Naive thymus-derived CD8-positive, alpha-beta T cell (primary cell): ENCODE data around the gene MCAM. TPM values are rescaled to one million over a fixed set of nuclear protein-coding genes. Genes with fewer than 3 reads are reported as not detected.

Source experiments
- ATAC-seq, 2 donors: fragments of 150-1000 bp; cut with Tn5 transposase in 1 of 2; sonication (Bioruptor Pico), chemical (Tn5 transposase) in 1 of 2; 1 replicate in 1 of 2; 2 replicates in 1 of 2; pipeline ENCODE4 v1.10.0; 2021; ENCODE audit warnings: mild to moderate bottlenecking in 2 of 2, moderate library complexity in 2 of 2
- POLR2A ChIA-PET: fragments of 350-600 bp; sonication (Branson Sonifier 250); formaldehyde crosslinking; loops from one replicate; lab custom pipeline; 2021; ENCODE audit warnings: antibody characterized with exemption; lab: Charles Lee
- DNase-seq, 10 donors: peaks; one replicate each; pipeline versions ENCODE4 v3.0.0 to v3.0.0-alpha.2; 2020 to 2022
- H3K27ac Mint-ChIP-seq, 10 donors: one replicate each; pipeline ENCODE4 v1.8.0; 2020 to 2022; ENCODE audit warnings: mild to moderate bottlenecking in 10 of 10, mixed read lengths in 10 of 10, moderate library complexity in 4 of 10, inconsistent platforms in 1 of 10
- H3K27me3 Mint-ChIP-seq, 5 donors: one replicate each; pipeline ENCODE4 v1.8.0; 2021 to 2022; ENCODE audit warnings: mixed read lengths in 5 of 5
- H3K36me3 Mint-ChIP-seq, 3 donors: one replicate each; pipeline ENCODE4 v1.8.0; 2020 to 2022; ENCODE audit warnings: mixed read lengths in 3 of 3, mild to moderate bottlenecking in 2 of 3, inconsistent platforms in 1 of 3
- H3K4me1 Mint-ChIP-seq, 4 donors: one replicate each; pipeline ENCODE4 v1.8.0; 2021 to 2022; ENCODE audit warnings: mixed read lengths in 4 of 4
- H3K4me3 Mint-ChIP-seq, 10 donors: one replicate each; pipeline ENCODE4 v1.8.0; 2020 to 2022; ENCODE audit warnings: mild to moderate bottlenecking in 10 of 10, mixed read lengths in 10 of 10, moderate library complexity in 6 of 10, inconsistent platforms in 1 of 10
- H3K9me3 Mint-ChIP-seq, 9 donors: one replicate each; pipeline ENCODE4 v1.8.0; 2020 to 2022; ENCODE audit warnings: mixed read lengths in 9 of 9, mild to moderate bottlenecking in 3 of 9, inconsistent platforms in 1 of 9, moderate library complexity in 1 of 9
- polyA plus RNA-seq, 3 donors: library from polyadenylated mRNA; unstranded; fragments of 300-500 nt; fragmentation: Illumina TruSeq; gene quantifications; one replicate each; pipeline ENCODE4 v1.2.3, GENCODE V29; 2021
- total RNA-seq, 8 experiments: library from RNA in 2 of 8; stranded (reverse) in 2 of 8; gene quantifications; one replicate each; pipeline ENCODE4 v1.2.3 and lab custom pipeline; 2021 to 2026

The MCAM gene
- total and polyA plus RNA-seq, 5 experiments from 2014 or later, result 0.33 to 1.2 (median 0.55) TPM

DNA sequence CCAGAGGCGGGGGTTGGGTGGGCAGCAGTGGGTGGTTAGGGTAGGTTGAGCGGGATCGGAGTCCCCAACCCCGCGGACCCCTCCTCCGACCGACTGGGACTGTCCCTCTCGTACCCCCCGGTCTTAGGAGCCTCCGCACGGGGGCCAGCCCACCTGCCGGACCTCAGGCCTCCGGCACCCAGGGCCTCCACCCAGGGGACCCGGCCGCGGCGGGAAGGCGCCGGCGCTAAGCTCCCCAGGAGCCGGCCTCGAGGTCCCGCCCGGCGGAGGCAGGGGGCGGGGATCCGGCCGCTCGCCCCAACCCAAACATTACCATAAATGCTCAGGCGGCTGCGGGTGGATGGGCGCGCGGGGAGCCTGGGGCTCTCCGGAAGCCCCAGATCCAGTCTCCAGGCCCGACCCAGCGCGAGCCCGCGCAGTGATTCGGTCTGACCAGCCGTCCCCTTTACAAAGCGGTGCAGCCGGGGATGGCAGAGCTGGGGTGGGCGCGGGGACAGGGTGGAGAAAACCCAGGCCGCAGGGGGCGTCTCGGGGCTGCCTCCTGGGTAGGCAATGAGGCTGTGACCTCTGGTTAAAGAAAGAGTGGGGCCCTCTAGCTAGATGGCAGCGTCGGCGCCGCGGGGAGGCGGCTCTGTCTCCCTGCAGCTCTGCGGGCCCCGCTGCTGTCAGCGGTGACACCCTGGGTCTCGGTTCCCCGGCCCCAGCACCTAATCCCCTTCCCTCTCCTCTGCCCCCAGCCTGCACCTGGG is 4.0 kb upstream of the MCAM start:
- POLR2A ChIA-PET, result interaction anchor here (0.6 to 11.7 kb wide), 10 partner anchors 9 to 236 kb away, joined by 3 to 138 read pairs (median 6); partner anchors contain the start of genes CBL and RNF26
- Mint-ChIP-seq H3K9me3 (no peaks in the 10 kb centered on the region), H3K36me3 (no peaks in the 10 kb centered on the region), H3K27ac (peak overlapping the region; percentile 25 to 91 (median 84)), H3K4me1 (peaks cover 17 to 34% (median 30%) of the 10 kb centered on the region in 4 donors), H3K4me3 (peak overlapping the region; percentile 60 to 90 (median 84)), H3K27me3 (peaks cover 1 to 20% (median 8%) of the 10 kb centered on the region in 5 donors)
- peak; percentile 74 for ATAC-seq
- DNase-seq, result peak in 9 of 10 donors; percentile 26 to 70 (median 52)

DNA sequence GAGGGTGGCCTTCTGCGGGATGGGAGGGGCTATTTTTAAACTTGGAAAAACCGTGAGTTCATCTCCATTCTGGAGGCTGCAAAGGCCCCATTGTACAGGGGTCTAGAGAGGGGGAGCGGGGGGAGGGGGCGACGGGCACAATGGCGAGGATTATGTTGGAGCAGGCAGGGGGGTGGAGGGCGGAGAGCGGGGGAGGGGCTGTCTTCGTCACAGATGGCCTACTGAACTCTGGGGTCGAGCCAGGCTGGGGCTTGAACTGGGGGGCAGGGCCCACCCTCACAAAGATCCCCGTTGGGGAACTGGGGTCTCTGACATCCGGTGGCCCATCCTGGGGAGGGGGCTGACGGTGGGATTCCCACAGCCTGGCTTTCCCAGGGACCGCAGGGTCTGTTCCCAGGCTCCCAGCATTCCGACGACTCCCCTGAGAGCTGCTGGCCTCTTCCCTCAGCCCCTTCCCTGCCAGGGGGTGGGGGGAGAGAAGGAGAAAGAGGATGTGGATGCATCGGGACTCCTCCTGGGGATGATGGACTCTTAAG is 3.4 kb upstream of the MCAM start:
- H3K9me3 Mint-ChIP-seq, result no peaks in the 10 kb centered on the region
- no peaks in the 10 kb centered on the region for H3K36me3 Mint-ChIP-seq
- H3K4me3 Mint-ChIP-seq, result peak overlapping the region in 9 of 10 donors; percentile 60 to 89 (median 77)
- H3K27ac Mint-ChIP-seq, result peak overlapping the region in 5 of 10 donors; percentile 29 to 94 (median 83)
- POLR2A ChIA-PET, result interaction anchor here (1.2 to 11.7 kb wide), 4 partner anchors 14 to 114 kb away, joined by 3 to 138 read pairs (median 12); partner anchors contain the start of genes CBL and RNF26
- DNase-seq, result peak in 1 of 10 donors; percentile 61
- ATAC-seq, result no peak
- H3K27me3 Mint-ChIP-seq, result peaks cover 1 to 24% (median 9%) of the 10 kb centered on the region in 5 donors
- peaks cover 17 to 40% (median 36%) of the 10 kb centered on the region in 4 donors for H3K4me1 Mint-ChIP-seq

- ATAC-seq, result no peak
- H3K4me1 Mint-ChIP-seq, result peaks cover 17 to 45% (median 38%) of the 10 kb centered on the region in 4 donors
- no peaks in the 10 kb centered on the region for H3K36me3 Mint-ChIP-seq
- peak in 2 of 10 donors; percentile 14 to 48 for DNase-seq
- H3K27ac Mint-ChIP-seq, result peak overlapping the region; percentile 20 to 94 (median 64)
- POLR2A ChIA-PET, result interaction anchor here (11.7 kb wide), 1 partner anchor 13 kb away, joined by 138 read pairs; no protein-coding TSS in a partner anchor
- no peaks in the 10 kb centered on the region for H3K9me3 Mint-ChIP-seq
- H3K4me3 Mint-ChIP-seq, result peak overlapping the region; percentile 60 to 89 (median 77)
- peaks cover 1 to 24% (median 9%) of the 10 kb centered on the region in 5 donors for H3K27me3 Mint-ChIP-seq
These were observed 2.8 kb upstream of the MCAM start for GRCh38 chr11:119319700-119320239.

GRCh38 chr11:119319136-119319699 is 2.3 kb upstream of the MCAM start:
- H3K4me3 Mint-ChIP-seq, result peak overlapping the region in 8 of 10 donors; percentile 41 to 89 (median 79)
- no peaks in the 10 kb centered on the region for H3K9me3 Mint-ChIP-seq
- ATAC-seq, result no peak
- peak overlapping the region in 9 of 10 donors; percentile 0 to 94 (median 65) for H3K27ac Mint-ChIP-seq
- no peaks in the 10 kb centered on the region for H3K36me3 Mint-ChIP-seq
- POLR2A ChIA-PET, result interaction anchor here (11.7 kb wide), 1 partner anchor 12 kb away, joined by 138 read pairs; no protein-coding TSS in a partner anchor
- H3K27me3 Mint-ChIP-seq, result peaks cover 1 to 24% (median 9%) of the 10 kb centered on the region in 5 donors
- H3K4me1 Mint-ChIP-seq, result peaks cover 17 to 48% (median 41%) of the 10 kb centered on the region in 4 donors
- peak in 1 of 10 donors; percentile 14 for DNase-seq

DNA sequence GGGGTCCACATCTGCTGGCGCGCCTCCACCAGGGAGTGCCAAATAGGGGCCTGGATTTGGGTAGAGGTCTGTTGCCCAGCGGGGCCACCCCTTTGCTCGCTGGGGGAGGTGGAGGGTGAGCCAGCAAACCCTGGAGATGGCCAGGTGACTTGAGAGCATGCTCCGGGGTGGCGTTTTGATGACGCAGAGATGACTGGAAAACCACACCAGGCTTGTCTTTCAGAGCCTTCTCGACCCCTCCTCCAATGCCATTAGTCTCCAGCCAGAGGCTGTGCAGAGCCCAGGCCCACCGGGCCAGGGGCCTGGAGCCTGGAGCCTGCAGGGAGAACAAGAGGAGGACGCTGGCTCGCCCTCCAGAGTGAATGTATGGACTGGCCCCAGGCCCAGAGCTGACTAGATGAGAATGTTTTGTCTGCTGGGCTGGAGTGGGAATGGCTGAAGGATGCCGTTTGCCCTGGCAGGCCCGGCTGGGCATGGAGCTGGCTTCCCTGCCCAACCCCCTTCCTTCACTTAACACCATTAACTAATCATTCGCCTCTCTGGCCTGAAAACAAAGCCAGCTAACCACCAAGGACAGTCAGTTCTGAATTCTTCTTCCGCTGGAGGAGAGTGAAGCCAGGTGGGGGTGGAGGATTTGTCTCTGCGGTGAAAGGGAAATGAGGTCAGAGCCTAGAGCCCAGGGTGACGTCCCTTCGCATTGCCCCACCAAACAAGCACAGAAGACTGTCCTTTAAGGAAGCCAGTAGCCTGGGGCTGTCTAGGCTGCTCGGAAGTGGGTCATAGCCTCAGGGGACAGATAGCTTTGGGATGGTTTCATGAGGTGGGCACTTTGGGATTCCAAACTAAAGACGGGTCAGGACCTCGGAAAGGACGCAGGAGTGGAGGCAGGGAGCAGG is 1.6 kb upstream of the MCAM start:
- peak in 1 of 10 donors; percentile 20 for DNase-seq
- no peaks in the 10 kb centered on the region for H3K9me3 Mint-ChIP-seq
- ATAC-seq, result peak in 1 of 2 donors; percentile 6
- H3K27ac Mint-ChIP-seq, result peak overlapping the region in 8 of 10 donors; percentile 0 to 83 (median 66)
- H3K36me3 Mint-ChIP-seq, result no peaks in the 10 kb centered on the region
- H3K4me1 Mint-ChIP-seq, result peaks cover 15 to 44% (median 39%) of the 10 kb centered on the region in 4 donors
- peaks cover 1 to 24% (median 9%) of the 10 kb centered on the region in 5 donors for H3K27me3 Mint-ChIP-seq
- POLR2A ChIA-PET, result interaction anchor here (11.7 kb wide), 1 partner anchor 12 kb away, joined by 138 read pairs; no protein-coding TSS in a partner anchor
- peak overlapping the region in 9 of 10 donors; percentile 8 to 85 (median 35) for H3K4me3 Mint-ChIP-seq

DNA sequence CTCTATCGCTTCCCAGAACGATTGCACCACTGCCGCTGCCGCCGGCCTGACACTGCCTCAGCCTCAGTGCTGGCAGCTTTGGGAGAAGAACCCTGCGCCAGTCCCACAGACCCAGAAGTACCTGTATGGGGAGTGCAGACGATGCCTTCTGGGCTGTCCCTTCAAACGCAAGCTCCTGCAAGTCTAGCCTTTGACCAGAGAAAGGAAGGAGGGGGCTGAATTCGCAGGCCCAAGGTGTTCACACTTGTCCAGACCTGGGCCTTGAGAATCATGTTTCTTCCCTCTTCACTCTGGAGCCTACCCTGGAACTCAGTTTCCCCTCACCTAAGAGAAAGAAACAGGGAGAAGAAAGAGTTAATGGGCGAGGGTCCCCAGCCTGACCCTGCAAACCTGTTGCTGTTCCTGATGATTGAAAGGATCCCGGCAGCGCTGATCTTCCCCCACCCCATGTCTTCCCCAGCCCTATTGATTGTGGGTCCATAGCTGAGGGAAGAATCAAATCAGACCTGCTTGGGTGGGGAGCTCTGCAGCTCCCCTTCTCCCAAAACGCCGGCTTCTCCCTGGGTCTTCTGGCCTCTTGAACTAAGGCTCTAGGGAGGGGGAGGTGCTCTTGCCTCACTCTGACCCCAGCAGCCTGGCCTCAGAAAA is 786 bp upstream of the MCAM start:
- Mint-ChIP-seq H3K27me3 (peaks cover 1 to 24% (median 9%) of the 10 kb centered on the region in 5 donors), H3K4me3 (peak overlapping the region in 8 of 10 donors; percentile 8 to 83 (median 30)), H3K27ac (peak overlapping the region in 1 of 10 donors; percentile 81), H3K9me3 (no peaks in the 10 kb centered on the region), H3K4me1 (peaks cover 13 to 41% (median 37%) of the 10 kb centered on the region in 4 donors), H3K36me3 (no peaks in the 10 kb centered on the region)
- DNase-seq (no peak), ATAC-seq (no peak)
- POLR2A ChIA-PET, result interaction anchor here (1.1 to 11.7 kb wide), 2 partner anchors 11 to 106 kb away, joined by 3 to 138 read pairs; no protein-coding TSS in a partner anchor

- Mint-ChIP-seq H3K4me1 (peaks cover 7 to 29% (median 28%) of the 10 kb centered on the region in 4 donors), H3K27ac (peak overlapping the region in 4 of 10 donors; percentile 33 to 77 (median 53)), H3K4me3 (peak overlapping the region; percentile 67 to 83 (median 80)), H3K36me3 (no peaks in the 10 kb centered on the region), H3K27me3 (peaks cover 1 to 24% (median 9%) of the 10 kb centered on the region in 5 donors), H3K9me3 (no peaks in the 10 kb centered on the region)
- POLR2A ChIA-PET, result interaction anchor here (1.0 to 11.7 kb wide), 4 partner anchors 8 to 111 kb away, joined by 3 to 138 read pairs (median 6); no protein-coding TSS in a partner anchor
- peak in 1 of 10 donors; percentile 27 for DNase-seq
- ATAC-seq, result peak in 1 of 2 donors; percentile 26
These were observed 758 bp downstream of the MCAM start for GRCh38 chr11:119316016-119316728.

DNA sequence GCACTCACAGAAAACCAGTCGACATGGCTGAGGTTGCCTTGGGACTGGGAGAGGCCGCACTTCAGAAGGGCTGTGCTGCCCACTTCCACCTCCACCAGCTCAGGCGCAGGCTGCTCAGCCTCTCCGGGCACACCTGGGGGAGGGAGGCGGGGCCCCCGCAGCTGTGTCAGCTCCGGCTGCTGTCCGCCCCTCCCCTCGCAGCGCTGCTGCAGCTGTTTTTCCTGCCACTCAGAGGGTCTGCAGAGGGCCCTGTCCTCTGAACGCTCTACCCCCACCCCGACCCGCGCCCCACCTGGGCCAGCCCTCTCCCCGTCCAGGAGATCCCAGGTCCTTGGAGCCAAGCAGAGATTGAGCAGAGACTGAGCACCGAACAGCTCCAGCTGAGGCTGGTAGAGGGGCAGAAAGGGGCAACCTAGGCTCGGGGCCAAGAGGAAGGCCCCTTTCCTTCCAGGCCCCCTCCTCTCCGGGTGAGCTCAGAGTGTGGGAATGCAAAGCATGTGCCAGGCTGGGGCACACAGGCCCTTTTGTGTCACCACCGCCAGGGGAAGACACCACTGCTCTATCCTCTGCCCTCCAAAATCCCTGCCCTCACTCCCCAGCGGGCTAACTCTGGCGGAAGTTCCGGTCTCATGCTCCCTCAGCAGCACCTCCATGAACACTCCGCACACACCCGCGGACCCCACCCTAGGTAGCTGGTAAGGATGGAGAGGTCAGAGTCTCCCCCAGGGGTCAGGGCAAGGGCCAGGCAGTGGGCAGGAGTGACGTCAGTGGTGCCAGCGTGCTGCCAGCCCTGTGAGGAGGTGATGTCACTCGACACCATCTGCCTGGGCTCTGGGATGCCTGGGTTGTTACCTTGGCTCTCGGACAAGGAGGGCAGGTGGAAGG is 1.6 kb downstream of the MCAM start:
- POLR2A ChIA-PET, result interaction anchor here (0.6 to 11.7 kb wide), 6 partner anchors 9 to 171 kb away, joined by 3 to 138 read pairs (median 5); no protein-coding TSS in a partner anchor
- peak in 8 of 10 donors; percentile 39 to 77 (median 58) for DNase-seq
- peaks cover 7 to 30% (median 27%) of the 10 kb centered on the region in 4 donors for H3K4me1 Mint-ChIP-seq
- H3K9me3 Mint-ChIP-seq, result no peaks in the 10 kb centered on the region
- H3K27me3 Mint-ChIP-seq, result peaks cover 1 to 24% (median 9%) of the 10 kb centered on the region in 5 donors
- H3K4me3 Mint-ChIP-seq, result peak overlapping the region; percentile 67 to 83 (median 80)
- ATAC-seq, result peak; percentile 71 to 79
- peak overlapping the region in 8 of 10 donors; percentile 20 to 81 (median 64) for H3K27ac Mint-ChIP-seq
- H3K36me3 Mint-ChIP-seq, result no peaks in the 10 kb centered on the region

GRCh38 chr11:119314726-119315125 is 2.2 kb downstream of the MCAM start:
- peaks cover under 1 to 21% (median 8%) of the 10 kb centered on the region in 5 donors for H3K27me3 Mint-ChIP-seq

More at GRCh38 chr11:119314726-119315125, 2.2 kb downstream of the MCAM start:
- Mint-ChIP-seq H3K4me3 (peak overlapping the region; percentile 45 to 83 (median 80)), H3K4me1 (peaks cover 4 to 28% (median 24%) of the 10 kb centered on the region in 4 donors), H3K27ac (peak overlapping the region in 3 of 10 donors; percentile 4 to 38 (median 35)), H3K9me3 (no peaks in the 10 kb centered on the region), H3K36me3 (no peaks in the 10 kb centered on the region)
- DNase-seq (peak in 1 of 10 donors; percentile 14), ATAC-seq (no peak)
- POLR2A ChIA-PET, result interaction anchor here (0.6 to 11.7 kb wide), 5 partner anchors 8 to 171 kb away, joined by 3 to 138 read pairs (median 5); no protein-coding TSS in a partner anchor
